GM21737 (cell line): ENCODE results near the gene ABL2.
"Not testable (repeated sequence)": the region's sequence is repeated elsewhere in the genome, so short reads cannot be mapped to it uniquely, and the experiment has no call there.

Source experiments
- ATAC-seq: cut with Tn5 transposase; IDR thresholded peaks from one replicate; pipeline ENCODE4 v1.9.1; 2021; ENCODE audit warnings: mild to moderate bottlenecking, moderate library complexity; ENCODE audit not compliant: unreplicated experiment

The ABL2 gene

DNA sequence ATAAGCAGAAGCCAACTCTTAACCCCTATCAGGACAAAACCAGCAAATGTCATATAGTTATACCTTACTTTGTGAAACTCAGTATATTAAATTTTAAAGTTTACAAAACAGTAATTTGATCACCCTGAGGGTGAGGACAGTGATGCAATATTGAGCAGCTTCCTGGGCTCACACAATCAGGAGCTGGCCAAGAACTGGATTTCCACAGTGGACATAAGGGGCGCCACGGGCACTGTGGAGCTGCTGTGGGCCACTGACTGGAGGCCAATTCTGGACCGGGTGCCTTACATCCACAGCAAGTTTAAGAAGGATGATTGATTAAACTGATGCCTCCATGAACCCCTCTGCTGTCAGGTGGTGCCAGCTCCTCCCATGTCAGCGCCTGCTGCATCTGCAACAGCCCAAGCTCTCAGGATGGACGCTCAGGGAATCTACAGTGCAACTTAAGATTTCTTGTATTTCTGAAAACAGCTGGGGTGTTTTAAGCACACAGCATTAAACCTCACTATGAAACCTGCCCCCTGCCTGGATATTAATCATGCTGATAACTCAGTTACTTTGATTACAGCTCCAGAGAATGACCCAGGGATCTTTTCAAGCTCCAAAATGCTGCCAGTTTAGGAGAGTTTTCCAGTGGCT lies 91.7 kb downstream of the ABL2 start:
- no peak for ATAC-seq

DNA sequence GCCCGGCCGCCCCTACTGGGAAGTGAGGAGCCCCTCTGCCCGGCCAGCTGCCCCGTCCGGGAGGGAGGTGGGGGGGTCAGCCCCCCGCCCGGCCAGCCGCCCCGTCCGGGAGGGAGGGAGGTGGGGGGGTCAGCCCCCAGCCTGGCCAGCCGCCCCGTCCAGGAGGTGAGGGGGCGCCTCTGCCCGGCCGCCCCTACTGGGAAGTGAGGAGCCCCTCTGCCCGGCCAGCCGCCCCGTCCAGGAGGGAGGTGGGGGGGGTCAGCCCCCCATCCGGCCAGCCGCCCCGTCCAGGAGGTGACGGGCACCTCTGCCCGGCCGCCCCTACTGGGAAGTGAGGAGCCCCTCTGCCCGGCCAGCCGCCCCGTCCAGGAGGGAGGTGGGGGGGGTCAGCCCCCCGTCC lies 93.8 kb downstream of the ABL2 start:
- not testable (repeated sequence) for ATAC-seq

DNA sequence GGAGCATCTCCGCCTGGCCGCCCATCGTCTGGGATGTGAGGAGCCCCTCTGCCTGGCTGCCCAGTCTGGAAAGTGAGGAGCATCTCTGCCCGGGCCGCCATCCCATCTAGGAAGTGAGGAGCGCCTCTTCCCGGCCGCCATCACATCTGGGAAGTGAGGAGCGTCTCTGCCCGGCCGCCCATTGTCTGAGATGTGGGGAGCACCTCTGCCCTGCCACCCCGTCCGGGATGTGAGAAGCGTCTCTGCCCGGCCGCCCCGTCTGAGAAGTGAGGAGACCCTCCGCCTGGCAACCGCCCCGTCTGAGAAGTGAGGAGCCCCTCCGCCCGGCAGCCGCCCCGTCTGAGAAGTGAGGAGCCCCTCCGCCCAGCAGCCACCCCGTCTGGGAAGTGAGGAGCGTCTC lies 94.3 kb downstream of the ABL2 start:
- not testable (repeated sequence) for ATAC-seq

DNA sequence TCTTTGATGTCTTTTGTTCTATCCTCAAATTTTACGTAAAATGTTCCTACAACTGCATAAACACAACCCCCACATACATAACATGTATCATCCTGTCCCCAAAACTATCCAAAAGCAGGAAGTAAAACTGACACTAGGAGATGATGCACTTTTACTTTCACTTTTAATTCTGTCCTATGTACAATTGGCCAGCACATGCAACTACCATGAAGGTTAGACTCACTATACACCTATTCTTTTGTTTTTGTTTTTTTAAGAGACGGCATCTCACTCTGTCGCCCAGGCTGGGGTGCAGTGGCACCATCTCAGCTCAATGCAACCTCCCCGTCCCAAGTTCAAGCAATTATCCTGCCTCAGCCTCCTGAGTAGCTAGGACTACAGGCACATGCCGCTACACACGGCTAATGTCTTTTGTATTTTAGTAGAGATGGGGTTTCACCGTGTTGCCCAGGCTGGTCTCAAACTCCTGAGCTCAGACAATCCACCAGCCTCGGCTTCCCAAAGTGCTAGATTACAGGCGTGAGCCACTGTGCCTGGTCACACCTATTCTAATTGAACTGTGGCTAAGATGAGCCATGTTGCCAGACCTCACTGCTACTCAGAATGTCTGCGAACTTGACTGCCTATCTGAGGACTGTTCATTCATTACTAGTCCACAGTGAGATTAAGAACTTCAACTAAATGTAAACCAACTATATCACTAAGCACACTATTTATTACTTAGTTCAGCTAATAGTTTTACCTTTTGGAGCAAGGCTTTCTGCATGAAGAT lies 99.6 kb downstream of the ABL2 start:
- peak; percentile 96 for ATAC-seq

DNA sequence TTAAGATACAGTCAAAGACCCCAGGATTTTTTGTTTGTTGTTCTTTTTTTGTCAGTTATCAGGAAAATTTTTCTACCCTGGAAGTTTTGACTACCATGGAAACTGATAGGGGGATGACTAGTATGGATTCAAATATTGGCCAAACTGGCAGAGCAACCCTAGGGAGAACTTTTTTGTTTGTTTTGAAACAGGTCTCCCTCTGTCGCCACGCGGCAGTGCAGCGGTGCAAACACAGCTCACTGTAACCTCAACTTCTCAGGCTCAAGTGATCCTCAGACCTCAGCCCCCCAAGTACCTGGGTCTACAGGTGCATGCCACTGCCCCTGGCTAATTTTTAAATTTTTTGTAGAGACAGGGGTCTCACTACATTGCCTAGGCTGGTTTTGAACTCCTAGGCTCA lies 101.0 kb downstream of the ABL2 start:
- no peak for ATAC-seq

GRCh38 chr1:179127163-179127895 lies 102.1 kb downstream of the ABL2 start:
- ATAC-seq = no peak

- ATAC-seq = no peak
Measured at GRCh38 chr1:179126338-179127060, 103.0 kb downstream of the ABL2 start.

DNA sequence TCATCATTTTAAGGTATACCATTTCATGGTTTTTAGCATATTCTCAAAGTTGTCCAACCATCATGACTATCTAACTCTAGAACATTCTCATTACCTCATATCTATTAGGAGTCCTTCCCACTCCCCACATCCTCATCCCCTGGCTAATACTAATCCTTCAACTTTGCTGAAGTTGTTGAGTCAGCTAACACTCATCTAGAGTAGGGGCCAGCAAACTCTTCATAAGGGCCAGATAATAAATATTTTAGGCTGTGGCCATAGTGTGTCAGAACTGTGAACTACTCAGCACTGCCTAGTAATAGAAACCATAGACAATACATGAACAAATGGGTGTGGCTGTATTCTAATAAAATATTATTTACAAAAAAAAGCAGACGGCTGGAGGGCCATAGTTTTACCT lies 104.6 kb downstream of the ABL2 start:
- ATAC-seq = no peak

DNA sequence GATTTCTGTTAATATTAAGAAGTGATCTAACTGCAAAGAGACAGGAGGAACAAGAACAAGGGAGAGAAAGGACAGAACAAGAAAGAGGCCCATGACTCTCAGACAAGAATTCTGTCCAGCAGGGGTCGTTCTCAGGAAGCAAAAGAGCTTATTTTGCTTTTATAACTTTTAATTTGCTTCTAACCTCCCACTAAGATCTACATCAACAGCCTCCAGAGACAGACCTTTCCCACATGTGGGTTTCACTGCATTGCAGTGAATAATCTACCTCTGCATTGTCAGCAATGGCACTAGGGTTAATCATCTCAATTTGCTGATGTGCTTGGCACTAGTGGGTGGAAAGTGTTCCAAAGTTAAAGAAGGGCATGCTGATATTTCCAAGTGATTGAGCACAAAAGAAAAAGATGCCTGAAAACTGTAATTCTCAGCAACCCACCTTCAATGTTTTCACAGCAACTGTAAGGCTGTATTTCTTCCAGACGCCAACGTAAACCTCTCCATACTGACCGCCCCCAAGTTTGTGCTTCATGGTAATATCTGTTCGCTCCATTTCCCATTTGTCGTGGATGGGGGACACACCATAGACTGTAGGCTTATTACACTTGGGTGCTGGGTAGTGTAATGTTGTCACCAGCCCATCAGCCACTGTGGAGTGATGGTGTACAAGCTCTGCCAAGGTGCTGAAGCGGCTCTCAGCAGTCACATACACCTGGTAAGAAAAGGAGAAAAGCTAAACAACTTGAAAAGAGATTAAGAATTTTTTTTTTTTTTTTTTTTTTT lies 108.1 kb downstream of the ABL2 start:
- ATAC-seq = no peak

- ATAC-seq = no peak
Measured at GRCh38 chr1:179120736-179121135, 108.7 kb downstream of the ABL2 start.

DNA sequence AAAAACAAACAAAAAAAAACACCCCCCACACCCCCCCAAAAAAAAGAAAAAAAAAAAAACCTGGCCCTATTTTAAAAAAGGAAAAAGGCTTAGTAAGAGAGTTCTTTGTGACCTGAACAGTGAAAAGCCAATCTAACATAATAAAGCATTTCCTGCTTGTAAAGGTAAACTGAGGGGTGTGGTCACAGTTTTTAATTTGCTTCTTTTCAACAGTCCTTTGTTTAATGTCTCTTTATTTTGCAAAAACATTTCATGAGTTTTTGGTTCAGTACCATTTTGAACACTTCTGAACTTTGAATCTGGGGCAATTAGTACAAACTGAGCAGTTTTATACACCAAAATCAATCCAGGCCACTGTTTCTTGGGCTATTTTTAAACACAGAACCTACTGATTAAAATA lies 110.0 kb downstream of the ABL2 start:
- ATAC-seq = no peak

GRCh38 chr1:179115181-179115580 lies 114.3 kb downstream of the ABL2 start:
- ATAC-seq = no peak

GRCh38 chr1:179108644-179109043 lies 120.8 kb downstream of the ABL2 start:
- ATAC-seq = no peak

GRCh38 chr1:179107706-179108629 lies 121.5 kb downstream of the ABL2 start:
- ATAC-seq = no peak

DNA sequence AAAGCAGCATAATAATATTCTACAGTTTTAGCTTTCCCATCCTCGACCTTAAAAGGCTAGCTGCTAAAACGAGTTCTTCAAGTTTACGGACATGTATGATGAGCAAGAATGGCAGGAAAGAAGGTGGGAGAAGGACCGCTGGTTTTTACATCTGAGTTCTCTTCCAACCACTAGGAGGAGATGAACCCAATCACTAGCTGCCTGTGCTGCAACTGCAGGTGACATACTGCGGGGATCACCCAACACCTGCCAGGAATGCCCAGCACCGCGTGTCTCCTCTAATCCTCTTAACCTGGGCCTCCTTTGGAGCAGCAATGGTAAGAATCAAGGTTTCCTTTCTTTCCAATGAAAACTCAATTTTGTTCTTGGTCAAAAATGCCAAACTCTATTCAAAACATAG lies 124.1 kb downstream of the ABL2 start:
- ATAC-seq = no peak

GRCh38 chr1:179104611-179105250 lies 124.7 kb downstream of the ABL2 start:
- ATAC-seq = no peak

DNA sequence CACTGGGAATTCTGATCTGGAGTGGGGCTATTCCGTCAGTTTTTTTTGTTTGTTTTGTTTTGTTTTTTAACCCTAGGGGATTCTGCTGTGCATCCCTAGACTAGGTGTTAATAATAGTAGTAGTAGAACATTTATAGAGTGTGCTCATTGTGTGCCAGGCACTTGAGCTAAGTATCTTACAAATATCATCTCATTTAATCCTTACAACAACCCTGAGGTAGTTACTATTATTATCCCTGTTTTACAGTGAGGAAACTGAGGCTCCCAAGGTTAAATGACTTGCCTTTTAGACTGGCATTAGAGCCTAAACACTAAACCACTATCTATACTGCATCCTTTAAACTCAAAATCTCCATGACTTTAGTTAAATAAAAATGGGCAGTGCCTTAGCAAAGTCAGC lies 125.5 kb downstream of the ABL2 start:
- no peak for ATAC-seq

DNA sequence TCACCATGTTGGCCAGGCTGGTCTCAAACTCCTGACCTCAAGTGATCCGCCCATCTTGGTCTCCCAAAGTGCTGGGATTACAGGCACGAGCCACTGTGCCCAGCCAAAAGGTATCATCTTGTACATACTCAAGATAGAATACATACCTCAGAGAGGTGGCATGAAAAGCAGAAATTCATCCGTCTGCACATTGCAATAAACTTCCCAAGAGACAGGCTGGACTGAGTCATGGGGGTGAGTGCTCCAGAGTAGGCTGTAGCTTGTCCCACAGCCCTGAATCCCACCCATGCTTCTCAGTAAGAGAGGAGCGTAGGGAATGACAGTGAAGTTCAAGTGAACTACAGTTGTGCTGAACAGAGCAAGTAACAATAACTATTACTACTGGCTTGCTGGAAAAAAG lies 127.9 kb downstream of the ABL2 start:
- ATAC-seq = no peak

DNA sequence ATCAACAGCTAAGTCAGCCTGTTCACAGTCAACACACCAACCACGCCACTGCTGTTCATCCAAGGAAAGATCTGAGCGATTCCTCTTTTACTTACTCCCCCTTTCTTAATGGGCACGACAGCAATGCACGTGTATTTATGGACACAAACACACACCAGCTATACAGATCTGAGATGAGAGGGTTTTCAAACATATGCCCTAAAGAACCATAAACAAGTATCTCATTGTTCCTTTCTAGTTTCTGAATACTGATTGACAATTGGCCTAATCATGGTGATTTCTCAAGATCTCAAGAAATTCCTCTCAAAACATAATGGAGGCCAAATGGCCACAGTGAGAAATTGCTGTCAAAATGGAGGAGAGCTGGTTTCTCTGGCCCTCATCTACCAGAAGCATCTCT lies 129.6 kb downstream of the ABL2 start:
- no peak for ATAC-seq
